Measurements from ENCODE around the gene CUL4B.

- TF ChIP-seq POLR2A (IDR thresholded peaks at IDR 0.05; ENCODE audit: low read depth, low read length) = no peak
- TF ChIP-seq SPI1 (IDR thresholded peaks at IDR 0.05; ENCODE audit: low read depth, low read length) = no peak
- TF ChIP-seq POLR2AphosphoS5 (IDR thresholded peaks at IDR 0.05; ENCODE audit: low read depth, low read length) = no peak
- no peak for TF ChIP-seq PAX5 (IDR thresholded peaks at IDR 0.05; ENCODE audit: insufficient read depth, low read length, severe bottlenecking)
- TF ChIP-seq TAF1 (IDR thresholded peaks at IDR 0.05; ENCODE audit: low read depth, low read length) = no peak
Observed at GRCh38 chrX:120486786-120487185, 74.0 kb downstream of the CUL4B start.
